Tibial nerve (tissue), 4 donors: ENCODE results near the gene AGPAT2. TPM values are rescaled to one million over a fixed set of nuclear protein-coding genes. Genes with fewer than 3 reads are reported as not detected.

ENCODE experiments used
- DNase-seq, 2 donors: peaks; one replicate each; pipeline ENCODE4 v3.0.0-alpha.2; 2019; ENCODE audit warnings: low spot score in 2 of 2
- H3K27ac ChIP-seq, 4 donors: fragments of 200-600 bp; sonication (generic) in 3 of 4; one replicate each; pipeline ENCODE4 v1.5.1; 2017 to 2019; ENCODE audit warnings: mild to moderate bottlenecking in 1 of 4
- H3K27me3 ChIP-seq, 2 donors: fragments of 200-600 bp; sonication (generic) in 1 of 2; one replicate each; pipeline versions ENCODE4 v1.5.1 to v1.6.0; 2017 to 2019
- H3K36me3 ChIP-seq, 3 donors: fragments of 200-600 bp; sonication (generic); one replicate each; pipeline ENCODE4 v1.5.1; 2018 to 2019
- H3K4me1 ChIP-seq, 4 donors: fragments of 200-600 bp; sonication (generic) in 3 of 4; one replicate each; pipeline ENCODE4 v1.5.1; 2017 to 2019
- H3K4me3 ChIP-seq, 4 donors: fragments of 200-600 bp; sonication (generic) in 3 of 4; one replicate each; pipeline ENCODE4 v1.5.1; 2017 to 2019; ENCODE audit warnings: mild to moderate bottlenecking in 1 of 4, moderate library complexity in 1 of 4
- H3K9me3 ChIP-seq, 4 donors: fragments of 200-600 bp; sonication (generic) in 3 of 4; one replicate each; pipeline ENCODE4 v1.5.1; 2017 to 2019
- EP300 ChIP-seq, 2 donors: sonication (generic); formaldehyde crosslinking; IDR thresholded peaks; one replicate each; pipeline ENCODE4 v1.6.1; 2017; ENCODE audit warnings: antibody characterized with exemption in 2 of 2, mild to moderate bottlenecking in 1 of 2
- POLR2A ChIP-seq, 2 donors: fragments of 450-650 bp; IDR thresholded peaks; one replicate each; pipeline ENCODE4 v1.6.1; 2017; ENCODE audit warnings: antibody characterized with exemption in 2 of 2, mild to moderate bottlenecking in 2 of 2, moderate library complexity in 2 of 2
- WGBS, 2 donors: methylation state at CpG; one replicate each; pipeline ENCODE4 v1.1.5; 2018; 5-methylcytosine and 5-hydroxymethylcytosine counted together
- total RNA-seq, 4 donors: library from RNA; depleted of rRNA; stranded (reverse); fragments of >200 nt; gene quantifications; one replicate each; pipeline ENCODE4 v1.1.0, GENCODE V29; 2016
- TF ChIP-seq, protein P1 (sequence below), 5 experiments: fragments of 200-600 bp in 3 of 5; fragments of 450-650 bp in 2 of 5; sonication (generic) in 3 of 5; IDR thresholded peaks; one replicate each; pipeline ENCODE4 v1.5.1; 2016 to 2019; ENCODE audit warnings: antibody characterized with exemption in 5 of 5, mild to moderate bottlenecking in 3 of 5, moderate library complexity in 2 of 5

AGPAT2 gene
- total RNA-seq, 4 donors from 2014 or later = 79.6 to 292 (median 151) TPM

DNA sequence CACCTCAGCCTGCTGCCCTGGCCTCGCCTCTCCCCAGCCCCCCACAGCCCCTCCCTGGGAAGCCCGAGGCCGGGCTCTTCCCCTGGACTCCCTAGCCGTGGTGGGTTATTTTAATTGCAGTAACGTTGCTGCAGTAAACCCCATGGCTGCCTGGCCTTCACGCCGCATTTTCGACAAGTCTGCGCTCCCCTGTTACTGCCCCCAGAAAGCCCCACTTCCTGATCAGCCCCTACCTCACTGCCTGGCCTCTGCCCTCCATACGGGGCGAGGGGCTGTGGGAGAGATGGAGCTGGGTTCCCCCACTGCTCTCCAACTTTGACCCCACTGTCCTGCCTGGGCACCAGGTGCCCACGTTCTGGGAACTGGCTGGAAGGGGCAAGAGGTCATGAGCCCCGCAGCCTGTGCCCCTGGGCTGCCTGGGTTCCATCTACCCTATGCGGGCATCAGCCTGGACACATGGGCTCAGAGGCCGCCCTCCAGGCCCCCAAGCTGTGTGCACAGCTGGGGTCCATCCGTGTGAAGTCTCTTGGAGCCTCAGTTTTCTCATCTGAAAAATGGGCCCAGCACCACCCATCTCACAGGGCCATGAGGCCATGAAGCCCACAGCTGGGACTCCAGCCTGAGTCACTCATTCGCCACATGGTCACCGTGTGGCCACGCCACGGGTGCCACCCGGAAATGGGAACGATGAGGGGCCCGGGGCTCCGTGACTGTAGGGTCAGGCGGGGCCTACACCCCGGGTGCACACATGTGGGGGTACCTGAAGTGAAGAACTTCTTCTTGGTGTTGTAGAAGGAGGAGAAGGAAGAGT is 13.1 kb downstream of the AGPAT2 start:
- Histone ChIP-seq H3K27me3 (peaks cover 0 to 16% of the 10 kb centered on the region in 2 donors), H3K4me1 (peaks cover 0 to 10% (median 3%) of the 10 kb centered on the region in 4 donors), H3K36me3 (peaks cover 0 to 45% (median 0%) of the 10 kb centered on the region in 3 donors), H3K4me3 (no peak overlapping the region), H3K9me3 (no peaks in the 10 kb centered on the region), H3K27ac (no peak overlapping the region)
- DNase-seq = no peak
- WGBS, 2 donors = 75 to 76% methylated on average over 19 to 26 of the region's 26 CpGs
- TF ChIP-seq, protein P1, sequence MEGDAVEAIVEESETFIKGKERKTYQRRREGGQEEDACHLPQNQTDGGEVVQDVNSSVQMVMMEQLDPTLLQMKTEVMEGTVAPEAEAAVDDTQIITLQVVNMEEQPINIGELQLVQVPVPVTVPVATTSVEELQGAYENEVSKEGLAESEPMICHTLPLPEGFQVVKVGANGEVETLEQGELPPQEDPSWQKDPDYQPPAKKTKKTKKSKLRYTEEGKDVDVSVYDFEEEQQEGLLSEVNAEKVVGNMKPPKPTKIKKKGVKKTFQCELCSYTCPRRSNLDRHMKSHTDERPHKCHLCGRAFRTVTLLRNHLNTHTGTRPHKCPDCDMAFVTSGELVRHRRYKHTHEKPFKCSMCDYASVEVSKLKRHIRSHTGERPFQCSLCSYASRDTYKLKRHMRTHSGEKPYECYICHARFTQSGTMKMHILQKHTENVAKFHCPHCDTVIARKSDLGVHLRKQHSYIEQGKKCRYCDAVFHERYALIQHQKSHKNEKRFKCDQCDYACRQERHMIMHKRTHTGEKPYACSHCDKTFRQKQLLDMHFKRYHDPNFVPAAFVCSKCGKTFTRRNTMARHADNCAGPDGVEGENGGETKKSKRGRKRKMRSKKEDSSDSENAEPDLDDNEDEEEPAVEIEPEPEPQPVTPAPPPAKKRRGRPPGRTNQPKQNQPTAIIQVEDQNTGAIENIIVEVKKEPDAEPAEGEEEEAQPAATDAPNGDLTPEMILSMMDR (IDR thresholded peaks at IDR 0.05) = no peak
- TF ChIP-seq EP300 (IDR thresholded peaks at IDR 0.05) (no peak), POLR2A (IDR thresholded peaks at IDR 0.05) (no peak)

GRCh38 chr9:136673088-136673974 is 13.9 kb downstream of the AGPAT2 start:
- H3K4me3 ChIP-seq = no peak overlapping the region
- WGBS, 2 donors = 76 to 93% methylated on average over 20 to 33 of the region's 35 CpGs
- H3K27ac ChIP-seq = no peak overlapping the region
- peaks cover 0 to 10% (median 3%) of the 10 kb centered on the region in 4 donors for H3K4me1 ChIP-seq
- TF ChIP-seq EP300 (IDR thresholded peaks at IDR 0.05) = no peak
- TF ChIP-seq POLR2A (IDR thresholded peaks at IDR 0.05) = no peak
- TF ChIP-seq, protein P1 (IDR thresholded peaks at IDR 0.05) = no peak
- DNase-seq = no peak
- H3K27me3 ChIP-seq = peaks cover 0 to 24% of the 10 kb centered on the region in 2 donors
- H3K36me3 ChIP-seq = peaks cover 0 to 45% (median 0%) of the 10 kb centered on the region in 3 donors
- H3K9me3 ChIP-seq = no peaks in the 10 kb centered on the region

DNA sequence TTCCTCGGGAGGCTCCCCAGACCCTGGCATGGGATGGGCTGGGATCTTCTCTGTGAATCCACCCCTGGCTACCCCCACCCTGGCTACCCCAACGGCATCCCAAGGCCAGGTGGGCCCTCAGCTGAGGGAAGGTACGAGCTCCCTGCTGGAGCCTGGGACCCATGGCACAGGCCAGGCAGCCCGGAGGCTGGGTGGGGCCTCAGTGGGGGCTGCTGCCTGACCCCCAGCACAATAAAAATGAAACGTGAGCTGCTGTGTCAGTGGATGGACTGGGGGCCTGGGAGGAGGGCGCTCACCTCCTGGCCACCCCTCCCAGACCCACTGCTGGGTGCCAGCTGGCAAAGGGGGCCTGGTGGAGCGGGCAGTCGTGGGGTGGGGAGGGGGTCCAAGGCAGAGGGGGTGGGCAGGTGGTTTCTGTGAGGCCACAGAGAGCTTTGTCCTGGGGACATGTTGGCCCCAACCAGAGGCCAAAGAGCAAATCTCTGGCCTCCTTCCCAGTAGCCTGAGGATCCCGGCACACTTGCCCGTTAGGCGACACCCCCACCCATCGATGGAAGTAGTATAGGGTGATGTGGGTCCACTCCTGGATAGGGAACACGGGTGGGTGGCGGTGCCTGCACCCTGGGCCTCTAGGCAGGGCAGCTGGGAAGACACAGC is 14.7 kb downstream of the AGPAT2 start:
- Histone ChIP-seq H3K4me3 (no peak overlapping the region), H3K36me3 (peaks cover 0 to 44% (median 0%) of the 10 kb centered on the region in 3 donors), H3K27me3 (peaks cover 0 to 32% of the 10 kb centered on the region in 2 donors), H3K9me3 (no peaks in the 10 kb centered on the region), H3K27ac (no peak overlapping the region), H3K4me1 (peaks cover 0 to 10% (median 3%) of the 10 kb centered on the region in 4 donors)
- WGBS, 2 donors = 54 to 61% methylated on average over 14 of the region's 14 CpGs
- no peak for DNase-seq
- TF ChIP-seq, protein P1 (IDR thresholded peaks at IDR 0.05) = no peak
- TF ChIP-seq POLR2A (IDR thresholded peaks at IDR 0.05) = no peak
- no peak for TF ChIP-seq EP300 (IDR thresholded peaks at IDR 0.05)

- Histone ChIP-seq H3K36me3 (peaks cover 0 to 37% (median 0%) of the 10 kb centered on the region in 3 donors), H3K4me1 (peaks cover 0 to 10% (median 3%) of the 10 kb centered on the region in 4 donors), H3K9me3 (no peaks in the 10 kb centered on the region), H3K27ac (no peak overlapping the region), H3K27me3 (peaks cover 0 to 36% of the 10 kb centered on the region in 2 donors), H3K4me3 (no peak overlapping the region)
- TF ChIP-seq POLR2A (IDR thresholded peaks at IDR 0.05) = no peak
- TF ChIP-seq, protein P1 (IDR thresholded peaks at IDR 0.05) = peak; percentile 72 to 82 (median 78)
- 36 to 45% methylated on average over 5 to 24 of the region's 27 CpGs for WGBS, 2 donors
- peak in 1 of 2 donors; percentile 40 for DNase-seq
These were observed 15.4 kb downstream of the AGPAT2 start for GRCh38 chr9:136671646-136672430.
